Body of pancreas (tissue), 4 donors: ENCODE measurements around the gene COLEC11.

Source experiments
- POLR2A ChIP-seq, 3 donors: fragments of 450-650 bp; IDR thresholded peaks; one replicate each; pipeline ENCODE4 v1.6.1; 2016; ENCODE audit warnings: antibody characterized with exemption in 3 of 3, mild to moderate bottlenecking in 2 of 3
- TF ChIP-seq, protein P1 (sequence below), 7 experiments: fragments of 450-650 bp in 4 of 7; fragments of 200-600 bp in 3 of 7; sonication (generic) in 3 of 7; IDR thresholded peaks; one replicate each; pipeline ENCODE4 v1.5.1; 2016 to 2019; ENCODE audit warnings: antibody characterized with exemption in 7 of 7

DNA sequence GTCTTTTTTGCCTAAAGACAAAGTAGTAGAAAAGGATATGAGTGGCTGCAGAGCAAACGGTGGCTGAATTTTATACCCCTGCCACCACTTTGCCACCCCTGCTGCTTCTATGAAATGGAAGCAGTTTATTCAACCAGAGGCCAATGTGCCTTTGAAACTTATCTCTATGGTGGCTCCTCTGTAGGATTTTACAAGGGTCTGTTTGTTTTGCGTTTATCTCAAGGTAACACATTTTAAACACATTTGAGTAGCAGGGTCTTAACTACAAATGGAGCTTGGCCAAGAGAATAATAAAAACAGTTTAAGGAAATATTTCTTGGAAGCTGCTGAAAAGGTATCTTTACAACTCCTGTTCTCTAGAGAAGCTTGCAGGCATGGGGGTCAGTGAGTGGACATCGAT, 69.2 kb downstream of the COLEC11 start:
- TF ChIP-seq, protein P1, sequence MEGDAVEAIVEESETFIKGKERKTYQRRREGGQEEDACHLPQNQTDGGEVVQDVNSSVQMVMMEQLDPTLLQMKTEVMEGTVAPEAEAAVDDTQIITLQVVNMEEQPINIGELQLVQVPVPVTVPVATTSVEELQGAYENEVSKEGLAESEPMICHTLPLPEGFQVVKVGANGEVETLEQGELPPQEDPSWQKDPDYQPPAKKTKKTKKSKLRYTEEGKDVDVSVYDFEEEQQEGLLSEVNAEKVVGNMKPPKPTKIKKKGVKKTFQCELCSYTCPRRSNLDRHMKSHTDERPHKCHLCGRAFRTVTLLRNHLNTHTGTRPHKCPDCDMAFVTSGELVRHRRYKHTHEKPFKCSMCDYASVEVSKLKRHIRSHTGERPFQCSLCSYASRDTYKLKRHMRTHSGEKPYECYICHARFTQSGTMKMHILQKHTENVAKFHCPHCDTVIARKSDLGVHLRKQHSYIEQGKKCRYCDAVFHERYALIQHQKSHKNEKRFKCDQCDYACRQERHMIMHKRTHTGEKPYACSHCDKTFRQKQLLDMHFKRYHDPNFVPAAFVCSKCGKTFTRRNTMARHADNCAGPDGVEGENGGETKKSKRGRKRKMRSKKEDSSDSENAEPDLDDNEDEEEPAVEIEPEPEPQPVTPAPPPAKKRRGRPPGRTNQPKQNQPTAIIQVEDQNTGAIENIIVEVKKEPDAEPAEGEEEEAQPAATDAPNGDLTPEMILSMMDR (IDR thresholded peaks at IDR 0.05): no peak
- no peak for TF ChIP-seq POLR2A (IDR thresholded peaks at IDR 0.05)
